Karpas-422 (cell line): ENCODE data around the gene SAPCD2. TPM values are rescaled to one million over a fixed set of nuclear protein-coding genes. Genes with fewer than 3 reads are reported as not detected.
"Not testable (repeated sequence)": the region's sequence is repeated elsewhere in the genome, so short reads cannot be mapped to it uniquely, and the experiment has no call there.

Experiments
- DNase-seq: peaks from one replicate; pipeline ENCODE4 v3.0.0-alpha.2; 2015
- H2AFZ ChIP-seq: fragments of 200-600 bp; sonication (generic); 2 replicates; pipeline ENCODE4 v1.6.1; 2014; ENCODE audit warnings: antibody characterized with exemption, low read length, mixed read lengths
- H3K27ac ChIP-seq: fragments of 200-600 bp; sonication (generic); 2 replicates; pipeline ENCODE4 v1.5.1; 2014; ENCODE audit warnings: mild to moderate bottlenecking, low read length, moderate library complexity
- H3K27me3 ChIP-seq: fragments of 200-600 bp; sonication (generic); 2 replicates; pipeline ENCODE4 v1.6.1; 2014; ENCODE audit warnings: low read length, mixed read lengths
- H3K36me3 ChIP-seq: fragments of 200-600 bp; sonication (generic); 2 replicates; pipeline ENCODE4 v1.6.1; 2014; ENCODE audit warnings: low read length, mixed read lengths; ENCODE audit not compliant: insufficient read depth
- H3K4me1 ChIP-seq: fragments of 200-600 bp; sonication (generic); 2 replicates; pipeline ENCODE4 v1.6.1; 2014; ENCODE audit warnings: mild to moderate bottlenecking, low read length, mixed read lengths
- H3K4me2 ChIP-seq: fragments of 200-600 bp; sonication (generic); 2 replicates; pipeline ENCODE4 v1.6.1; 2014; ENCODE audit warnings: low read length, low read depth, mild to moderate bottlenecking; ENCODE audit not compliant: poor library complexity, severe bottlenecking
- H3K4me3 ChIP-seq: fragments of 200-600 bp; sonication (generic); 2 replicates; pipeline ENCODE4 v1.5.1; 2014; ENCODE audit warnings: mild to moderate bottlenecking, antibody characterized with exemption, low read length, mixed read lengths
- H3K79me2 ChIP-seq: fragments of 200-600 bp; sonication (generic); 2 replicates; pipeline ENCODE4 v1.6.1; 2014; ENCODE audit warnings: mild to moderate bottlenecking, low read length, mixed read lengths
- H3K9ac ChIP-seq: fragments of 200-600 bp; sonication (generic); 2 replicates; pipeline ENCODE4 v1.6.0; 2014; ENCODE audit warnings: low read length
- H3K9me2 ChIP-seq: fragments of 200-600 bp; sonication (generic), shearing (Covaris generic); replicated peaks from 2 replicates; pipeline ENCODE4 v1.6.0; 2014; ENCODE audit warnings: mild to moderate bottlenecking, low read length, moderate library complexity; ENCODE audit not compliant: insufficient read depth
- H3K9me3 ChIP-seq: fragments of 300-700, 200-600 bp; sonication (generic); 2 replicates; pipeline ENCODE4 v1.6.1; 2014; ENCODE audit warnings: low read length, mixed read lengths
- H4K20me1 ChIP-seq: fragments of 200-600 bp; sonication (generic); 2 replicates; pipeline ENCODE4 v1.6.1; 2014; ENCODE audit warnings: mild to moderate bottlenecking, antibody characterized with exemption, low read length, low read depth; ENCODE audit not compliant: insufficient read depth
- total RNA-seq: library from RNA; depleted of rRNA; stranded (reverse); fragments of >200 nt; shearing (Covaris generic); gene quantifications from 2 replicates; pipeline ENCODE4 v1.2.3, GENCODE V29; 2014; ENCODE audit warnings: low replicate concordance

SAPCD2 gene
- total RNA-seq, 1 experiment from 2014 or later, result 18.6 TPM

DNA sequence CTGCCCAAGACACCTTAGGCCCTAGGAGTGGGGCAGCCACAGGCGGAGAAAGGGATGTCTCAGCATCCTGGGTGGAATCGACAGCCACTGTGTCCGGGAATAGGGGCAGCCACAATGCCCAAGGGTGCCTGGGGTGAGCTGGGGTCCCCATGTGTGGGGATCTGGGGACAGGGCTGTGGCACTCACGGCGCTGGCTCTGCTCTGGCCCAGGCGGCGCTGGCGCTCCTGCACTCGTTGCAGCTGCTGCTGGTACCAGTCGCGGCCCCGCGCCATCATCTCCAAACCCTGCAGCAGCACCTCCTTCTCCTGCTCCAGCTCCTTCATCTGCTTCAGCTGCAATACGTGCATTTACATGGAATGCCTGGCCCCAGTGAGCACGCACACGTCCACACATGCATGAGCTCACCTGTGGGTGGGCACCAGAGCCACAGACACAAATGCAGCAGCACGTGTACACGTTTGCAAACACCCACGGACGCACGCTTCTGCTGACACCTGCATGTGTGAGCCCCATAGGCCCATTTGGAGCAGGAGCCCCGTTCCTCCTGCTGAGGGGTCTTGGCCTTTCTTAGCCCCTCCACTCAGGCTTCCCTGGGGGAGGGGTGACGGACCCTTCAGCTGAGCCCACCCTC, 4.9 kb downstream of the SAPCD2 start:
- H2AFZ ChIP-seq, result no peak overlapping the region
- H3K36me3 ChIP-seq, result peaks cover 7% of the 10 kb centered on the region; the same call in 1 of the 2 replicates
- DNase-seq, result no peak
- no peaks in the 10 kb centered on the region for H3K9me2 ChIP-seq
- H3K9me3 ChIP-seq, result no peaks in the 10 kb centered on the region
- no peaks in the 10 kb centered on the region for H3K27me3 ChIP-seq
- H3K9ac ChIP-seq, result no peak overlapping the region
- H3K4me3 ChIP-seq, result no peak overlapping the region
- peaks cover 30% of the 10 kb centered on the region for H4K20me1 ChIP-seq
- peaks cover 15% of the 10 kb centered on the region for H3K79me2 ChIP-seq
- H3K4me1 ChIP-seq, result peaks cover 19% of the 10 kb centered on the region
- H3K27ac ChIP-seq, result no peak overlapping the region
- H3K4me2 ChIP-seq, result no peak overlapping the region

- peaks cover 30% of the 10 kb centered on the region for H4K20me1 ChIP-seq
- H3K4me1 ChIP-seq, result peaks cover 19% of the 10 kb centered on the region
- H3K36me3 ChIP-seq, result peaks cover 7% of the 10 kb centered on the region; the same call in 1 of the 2 replicates
- no peaks in the 10 kb centered on the region for H3K9me2 ChIP-seq
- no peaks in the 10 kb centered on the region for H3K9me3 ChIP-seq
- no peak overlapping the region for H3K4me3 ChIP-seq
- peaks cover 15% of the 10 kb centered on the region for H3K79me2 ChIP-seq
- no peaks in the 10 kb centered on the region for H3K27me3 ChIP-seq
- no peak overlapping the region for H3K4me2 ChIP-seq
- DNase-seq, result no peak
- H3K27ac ChIP-seq, result no peak overlapping the region
- H3K9ac ChIP-seq, result no peak overlapping the region
- H2AFZ ChIP-seq, result no peak overlapping the region
These were observed 5.5 kb downstream of the SAPCD2 start for GRCh38 chr9:137064880-137065164.

- no peak overlapping the region for H3K27ac ChIP-seq
- peaks cover 18% of the 10 kb centered on the region for H3K4me1 ChIP-seq
- no peaks in the 10 kb centered on the region for H3K9me3 ChIP-seq
- no peak overlapping the region for H3K4me2 ChIP-seq
- peaks cover 10% of the 10 kb centered on the region for H3K79me2 ChIP-seq
- DNase-seq, result peak; percentile 83
- H3K36me3 ChIP-seq, result peaks cover 7% of the 10 kb centered on the region; the same call in 1 of the 2 replicates
- no peak overlapping the region for H3K4me3 ChIP-seq
- H3K9me2 ChIP-seq, result no peaks in the 10 kb centered on the region
- H2AFZ ChIP-seq, result no peak overlapping the region
- no peaks in the 10 kb centered on the region for H3K27me3 ChIP-seq
- H4K20me1 ChIP-seq, result peaks cover 26% of the 10 kb centered on the region
- no peak overlapping the region for H3K9ac ChIP-seq
These were observed 6.1 kb downstream of the SAPCD2 start for GRCh38 chr9:137064027-137064879.

DNA sequence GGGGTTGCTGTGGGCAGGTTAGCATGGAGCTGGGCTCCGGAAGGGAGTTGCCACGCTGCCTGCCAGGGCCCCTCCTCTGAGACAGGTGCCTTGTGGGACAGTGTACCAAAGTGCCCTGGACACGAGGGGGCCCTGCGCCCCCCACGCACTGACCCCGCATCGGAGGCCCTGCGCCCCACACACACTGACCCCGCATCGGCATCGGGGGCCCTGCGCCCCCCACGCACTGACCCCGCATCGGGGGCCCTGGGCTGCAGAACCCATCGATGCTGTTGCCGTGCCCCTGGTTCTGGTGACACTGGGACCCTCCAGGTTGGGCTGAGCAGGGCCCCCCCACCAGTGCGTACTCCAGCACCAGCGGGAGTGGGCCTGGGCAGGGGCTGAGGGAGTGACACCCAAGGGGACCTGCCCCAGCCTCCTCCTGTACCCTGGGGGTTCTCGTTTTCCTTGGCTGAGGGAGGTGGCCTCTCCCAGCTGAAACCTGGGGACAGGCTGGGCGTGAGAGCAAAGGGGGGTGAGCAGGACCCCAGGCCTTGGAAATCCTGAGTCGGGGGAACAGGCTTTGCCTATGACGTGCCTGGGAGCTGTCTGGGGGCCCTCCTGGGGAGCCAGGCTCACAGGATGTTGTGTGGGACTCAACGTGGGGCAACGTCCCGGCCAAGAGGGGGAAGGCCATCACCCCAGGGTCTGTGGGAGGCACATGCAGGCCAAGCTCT, 6.9 kb downstream of the SAPCD2 start:
- Histone ChIP-seq H2AFZ (no peak overlapping the region), H3K9me3 (no peaks in the 10 kb centered on the region), H3K27me3 (no peaks in the 10 kb centered on the region), H3K36me3 (peaks cover 7% of the 10 kb centered on the region; the same call in 1 of the 2 replicates), H3K79me2 (peaks cover 2% of the 10 kb centered on the region; the same call in 1 of the 2 replicates), H3K4me1 (peaks cover 10% of the 10 kb centered on the region), H3K27ac (no peak overlapping the region), H3K9ac (no peak overlapping the region), H3K4me2 (no peak overlapping the region), H4K20me1 (peaks cover 18% of the 10 kb centered on the region; the same call in 1 of the 2 replicates), H3K4me3 (no peak overlapping the region), H3K9me2 (no peaks in the 10 kb centered on the region)
- no peak for DNase-seq

DNA sequence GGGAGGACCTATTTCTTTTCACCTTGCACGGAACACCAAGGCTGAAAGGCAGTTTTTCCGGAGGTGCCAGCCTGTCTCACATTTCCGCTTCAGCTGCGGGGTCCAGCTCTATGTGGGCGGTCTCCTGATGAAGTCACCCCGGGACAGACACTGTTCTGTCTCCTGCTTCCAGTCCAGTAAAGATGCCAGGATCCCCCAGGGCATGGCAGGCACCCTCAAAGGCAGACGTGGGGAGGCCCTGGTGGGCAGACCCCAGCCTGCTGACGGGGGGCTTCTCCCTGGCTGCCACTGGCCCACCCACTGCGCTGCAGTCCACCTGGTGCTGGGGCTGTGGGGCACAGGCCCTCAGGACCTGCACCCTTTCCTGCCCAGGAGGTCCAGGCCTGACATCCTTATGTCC, 7.6 kb downstream of the SAPCD2 start:
- not testable (repeated sequence) for H3K4me3 ChIP-seq, H3K36me3 ChIP-seq, H3K4me1 ChIP-seq, H3K4me2 ChIP-seq, H3K27me3 ChIP-seq, H3K9me2 ChIP-seq, H3K79me2 ChIP-seq, H3K27ac ChIP-seq, H3K9ac ChIP-seq, H2AFZ ChIP-seq, DNase-seq, H3K9me3 ChIP-seq
- peaks cover 18% of the 10 kb centered on the region; the same call in 1 of the 2 replicates for H4K20me1 ChIP-seq

DNA sequence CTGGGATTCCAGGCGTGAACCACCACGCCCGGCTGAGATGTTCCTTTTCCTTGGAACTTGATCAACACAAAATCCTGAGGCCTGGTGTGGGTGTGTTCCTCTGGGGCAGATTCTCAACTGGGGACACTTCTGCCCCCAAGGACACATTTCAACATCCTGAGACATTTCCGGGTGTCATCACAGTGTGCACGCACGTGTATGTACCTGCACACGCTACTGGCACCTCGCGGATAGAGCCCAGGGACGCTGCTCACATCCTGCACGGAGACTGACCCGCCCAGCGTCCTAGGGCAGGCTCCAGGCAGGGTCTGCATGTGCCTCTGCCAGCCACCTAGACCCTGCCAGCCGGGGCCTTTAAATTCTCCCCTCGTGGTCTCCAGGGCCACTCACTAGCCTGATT, 8.0 kb downstream of the SAPCD2 start:
- Histone ChIP-seq H4K20me1 (peaks cover 18% of the 10 kb centered on the region; the same call in 1 of the 2 replicates), H3K4me2 (no peak overlapping the region), H3K4me3 (no peak overlapping the region), H3K79me2 (no peaks in the 10 kb centered on the region), H3K27me3 (no peaks in the 10 kb centered on the region), H3K9me3 (no peaks in the 10 kb centered on the region), H3K27ac (no peak overlapping the region), H3K4me1 (no peaks in the 10 kb centered on the region), H3K9ac (no peak overlapping the region), H3K9me2 (no peaks in the 10 kb centered on the region), H3K36me3 (peaks cover 7% of the 10 kb centered on the region; the same call in 1 of the 2 replicates), H2AFZ (no peak overlapping the region)
- no peak for DNase-seq

DNA sequence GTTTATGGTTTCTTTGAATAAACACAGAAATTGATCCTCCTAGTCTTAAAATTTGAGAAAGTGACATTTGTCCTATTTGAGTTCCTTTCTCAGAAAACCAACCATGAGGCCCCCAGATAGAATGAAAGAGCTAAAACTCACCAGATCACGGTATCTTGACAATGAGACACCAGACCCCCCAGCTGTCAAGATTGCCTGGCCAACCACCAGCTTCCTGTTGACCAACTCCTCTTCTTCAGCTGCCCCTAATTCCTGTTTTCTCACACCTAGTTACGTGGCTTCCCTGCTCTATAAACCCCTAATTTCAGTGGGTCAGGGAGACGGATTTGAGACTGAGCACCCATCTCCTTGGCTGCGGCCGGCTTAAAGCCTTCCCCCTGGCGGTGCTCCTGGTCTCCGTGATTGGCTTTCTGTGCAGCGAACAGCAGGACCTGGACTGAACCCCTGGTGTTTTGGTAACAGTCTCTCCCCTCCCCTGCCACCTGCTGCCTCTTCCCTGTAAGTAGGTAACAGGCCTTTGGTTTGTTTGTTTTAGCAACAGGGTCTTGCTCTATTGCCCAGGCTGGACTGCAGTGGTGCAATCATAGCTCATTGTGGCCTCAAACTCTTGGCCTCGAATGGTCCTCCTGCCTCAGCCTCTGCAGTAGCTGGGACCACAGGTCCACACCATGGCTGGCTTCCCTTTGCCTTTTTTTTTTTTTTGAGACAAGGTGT, 11.7 kb downstream of the SAPCD2 start:
- H3K4me1 ChIP-seq, result no peaks in the 10 kb centered on the region
- H3K27ac ChIP-seq, result no peak overlapping the region
- H2AFZ ChIP-seq, result no peak overlapping the region
- H3K9ac ChIP-seq, result no peak overlapping the region
- no peak overlapping the region for H3K4me3 ChIP-seq
- H4K20me1 ChIP-seq, result peaks cover 3% of the 10 kb centered on the region; the same call in 1 of the 2 replicates
- no peak for DNase-seq
- no peaks in the 10 kb centered on the region for H3K79me2 ChIP-seq
- H3K9me2 ChIP-seq, result no peaks in the 10 kb centered on the region
- no peak overlapping the region for H3K4me2 ChIP-seq
- H3K27me3 ChIP-seq, result no peaks in the 10 kb centered on the region
- H3K36me3 ChIP-seq, result peaks cover under 1% of the 10 kb centered on the region; the same call in 1 of the 2 replicates
- no peaks in the 10 kb centered on the region for H3K9me3 ChIP-seq
